COR-L47 (cell line): ENCODE results near the gene OLFML2A.
"Not testable (repeated sequence)": the region's sequence is repeated elsewhere in the genome, so short reads cannot be mapped to it uniquely, and the experiment has no call there.

ENCODE experiments used
- DNase-seq: peaks from one replicate; lab custom pipeline; 2025; lab: John Stamatoyannopoulos, UW

OLFML2A gene

GRCh38 chr9:124761196-124761595, 15.7 kb upstream of the OLFML2A start:
- no peak for DNase-seq

DNA sequence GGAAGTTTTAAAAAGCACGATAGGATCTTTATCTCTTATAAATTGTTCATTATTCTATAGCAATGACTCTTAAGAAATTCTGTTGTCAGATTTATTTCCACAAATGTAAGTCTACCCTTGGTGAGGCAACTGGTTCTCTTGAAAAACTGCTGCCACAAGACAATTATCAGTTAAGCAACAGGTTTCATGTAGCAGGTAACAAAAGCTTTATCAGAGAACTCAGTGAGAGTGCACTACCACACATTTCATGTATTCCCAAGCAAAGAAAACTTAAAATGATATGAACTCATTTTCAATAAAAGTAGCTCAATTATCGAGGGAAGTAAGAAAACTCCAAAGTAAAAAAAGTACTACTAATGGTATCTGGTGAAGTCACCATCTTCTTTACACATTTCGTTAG, 15.2 kb upstream of the OLFML2A start:
- no peak for DNase-seq

DNA sequence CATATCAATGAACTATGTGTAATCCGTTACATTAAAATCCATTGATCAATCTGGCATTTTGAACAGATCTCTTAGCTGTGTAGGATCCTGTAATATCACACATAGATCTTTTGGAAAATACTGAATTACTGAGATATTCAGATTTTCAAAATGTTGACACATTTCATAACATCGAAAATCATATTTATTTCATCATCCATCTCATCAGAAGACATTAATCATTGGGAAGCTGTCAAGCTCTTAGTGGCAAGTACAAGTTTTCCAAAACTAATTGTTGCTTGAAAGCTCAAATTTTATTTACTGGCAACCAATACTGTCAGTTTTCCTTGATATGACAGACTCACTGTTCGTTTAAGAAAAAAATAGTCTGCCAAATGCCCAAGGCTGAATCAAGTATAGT, 14.3 kb upstream of the OLFML2A start:
- no peak for DNase-seq

GRCh38 chr9:124764774-124765438, 12.0 kb upstream of the OLFML2A start:
- no peak for DNase-seq

- DNase-seq: no peak
These were observed 11.5 kb upstream of the OLFML2A start for GRCh38 chr9:124765439-124765835.

DNA sequence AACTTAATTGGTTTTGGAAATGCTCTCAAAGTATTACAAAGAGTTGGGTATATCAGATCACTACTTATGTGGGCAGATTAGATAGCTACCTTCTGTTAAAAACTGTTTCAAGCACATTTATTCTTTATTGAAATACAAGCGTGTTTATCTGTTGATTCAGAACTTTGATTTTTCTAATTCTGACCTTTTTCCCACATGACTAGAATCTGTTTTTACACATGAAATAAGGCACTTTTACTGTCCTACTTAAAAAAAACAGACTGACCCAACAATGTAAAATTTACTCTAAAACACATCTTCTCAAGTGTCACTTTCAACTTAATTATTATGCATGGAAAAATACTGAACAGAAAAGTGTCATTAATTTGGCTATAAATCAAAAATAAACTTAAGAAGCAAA, 10.6 kb upstream of the OLFML2A start:
- no peak for DNase-seq

GRCh38 chr9:124766815-124767554, 9.9 kb upstream of the OLFML2A start:
- DNase-seq: no peak

- DNase-seq: no peak
These were observed 9.1 kb upstream of the OLFML2A start for GRCh38 chr9:124767821-124768220.

- DNase-seq: no peak
These were observed 8.6 kb upstream of the OLFML2A start for GRCh38 chr9:124768334-124768733.

GRCh38 chr9:124768750-124769548, 8.0 kb upstream of the OLFML2A start:
- no peak for DNase-seq

GRCh38 chr9:124769549-124770358, 7.2 kb upstream of the OLFML2A start:
- no peak for DNase-seq

- DNase-seq: no peak
These were observed 6.4 kb upstream of the OLFML2A start for GRCh38 chr9:124770359-124771020.

DNA sequence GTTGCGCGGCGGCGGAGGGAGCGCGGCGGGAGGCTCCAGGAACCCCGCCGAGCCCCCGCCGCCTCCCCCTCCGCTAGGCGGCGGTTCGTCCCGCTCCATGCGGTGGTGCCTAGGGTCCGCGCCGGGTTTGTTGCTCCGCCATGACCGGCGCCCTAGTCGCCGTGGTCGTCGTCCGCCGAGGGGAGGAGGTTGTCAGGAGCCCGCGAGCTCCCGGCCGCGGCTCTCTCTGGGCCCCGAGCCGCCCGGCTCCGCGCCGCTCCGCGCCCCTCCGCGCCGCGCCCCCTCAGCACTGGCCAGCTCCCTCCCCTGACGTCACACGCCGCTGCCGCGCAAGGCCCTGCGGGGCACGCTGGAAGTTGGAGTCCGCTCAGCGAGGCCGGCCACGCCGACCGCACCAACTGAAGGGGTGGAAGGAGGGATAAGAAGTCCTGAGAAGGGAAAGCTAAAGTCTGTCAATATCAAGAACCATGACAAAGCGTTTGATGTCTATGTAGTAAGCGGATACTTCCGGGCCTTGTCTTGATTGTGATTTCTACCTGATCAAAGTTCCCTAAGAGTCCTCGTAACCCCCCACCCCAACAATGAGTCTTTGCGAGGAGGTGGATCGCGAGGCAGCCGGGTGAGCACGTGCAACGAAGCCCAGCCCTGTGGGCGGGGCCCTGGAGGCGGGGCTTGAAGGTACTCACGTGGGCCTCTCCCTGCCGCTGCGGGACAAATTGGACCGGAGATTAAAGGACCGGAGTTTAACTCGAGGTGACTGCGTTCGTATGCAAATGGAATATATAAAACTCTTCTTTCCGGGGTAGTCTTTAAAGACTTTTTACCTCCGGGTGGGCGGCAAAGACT, 5.7 kb upstream of the OLFML2A start, which contains the start of gene NR6A1:
Gene NR6A1 (minus strand): TSS at position 291 of the 846 bp plus-strand sequence.
- peak; percentile 96 for DNase-seq

DNA sequence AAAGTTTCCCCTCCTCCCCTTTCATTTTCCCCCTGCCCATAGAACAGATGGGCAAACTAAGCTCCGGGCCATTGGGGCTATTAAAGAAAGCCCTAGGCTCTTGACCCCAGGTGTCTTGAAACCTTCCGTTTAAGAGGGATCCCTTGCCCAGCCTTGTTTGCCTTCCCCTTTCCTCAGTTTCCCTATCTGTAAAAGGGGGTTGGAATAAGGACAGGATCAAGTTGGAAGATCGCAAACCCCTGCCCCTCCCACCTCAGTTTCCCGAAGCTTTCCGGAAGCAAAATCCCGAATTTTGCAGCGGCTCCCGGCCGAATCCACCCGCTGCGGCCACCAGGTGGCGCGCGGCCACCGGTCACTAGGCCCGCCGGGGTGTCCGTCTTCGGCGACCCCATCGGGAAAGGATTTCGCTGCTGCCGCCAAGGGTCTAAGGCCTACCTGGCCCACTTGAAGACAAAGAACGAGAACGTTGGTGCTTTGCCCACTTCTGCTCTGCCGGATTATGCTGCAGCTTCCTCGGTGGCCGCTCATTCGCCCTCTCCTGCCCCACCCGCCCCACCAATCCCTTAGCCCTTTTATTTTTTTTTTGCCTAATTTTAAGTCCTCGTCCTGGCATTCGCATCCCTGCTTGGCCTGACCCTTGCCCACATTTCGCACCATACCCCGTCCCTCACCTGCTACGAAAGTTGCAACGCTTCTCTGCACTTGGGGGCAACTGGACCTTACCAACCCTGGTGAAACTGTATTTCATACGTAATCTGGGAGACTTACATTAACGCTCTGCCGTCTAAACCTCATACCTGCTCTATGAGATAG, 4.9 kb upstream of the OLFML2A start:
- peak; percentile 56 for DNase-seq

DNA sequence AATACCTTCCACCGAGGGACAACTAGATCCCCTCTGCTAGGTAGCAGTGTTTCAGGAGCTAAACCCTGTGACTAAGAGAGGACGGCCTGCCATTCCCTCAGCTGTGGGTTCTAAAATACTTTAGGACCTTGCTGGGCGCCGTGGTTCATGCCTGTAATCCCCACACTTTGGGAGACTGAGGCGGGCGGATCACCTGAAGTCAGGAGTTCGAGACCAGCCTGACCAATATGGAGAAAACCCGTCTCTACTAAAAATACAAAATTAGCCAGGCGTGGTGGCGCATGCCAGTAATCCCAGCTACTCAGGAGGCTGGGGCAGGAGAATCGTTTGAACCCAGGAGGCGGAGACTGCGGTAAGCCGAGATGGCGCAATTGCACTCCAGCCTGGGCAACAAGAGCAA, 4.1 kb upstream of the OLFML2A start:
- DNase-seq: not testable (repeated sequence)

- DNase-seq: no peak
These were observed 3.3 kb upstream of the OLFML2A start for GRCh38 chr9:124773473-124774128.

DNA sequence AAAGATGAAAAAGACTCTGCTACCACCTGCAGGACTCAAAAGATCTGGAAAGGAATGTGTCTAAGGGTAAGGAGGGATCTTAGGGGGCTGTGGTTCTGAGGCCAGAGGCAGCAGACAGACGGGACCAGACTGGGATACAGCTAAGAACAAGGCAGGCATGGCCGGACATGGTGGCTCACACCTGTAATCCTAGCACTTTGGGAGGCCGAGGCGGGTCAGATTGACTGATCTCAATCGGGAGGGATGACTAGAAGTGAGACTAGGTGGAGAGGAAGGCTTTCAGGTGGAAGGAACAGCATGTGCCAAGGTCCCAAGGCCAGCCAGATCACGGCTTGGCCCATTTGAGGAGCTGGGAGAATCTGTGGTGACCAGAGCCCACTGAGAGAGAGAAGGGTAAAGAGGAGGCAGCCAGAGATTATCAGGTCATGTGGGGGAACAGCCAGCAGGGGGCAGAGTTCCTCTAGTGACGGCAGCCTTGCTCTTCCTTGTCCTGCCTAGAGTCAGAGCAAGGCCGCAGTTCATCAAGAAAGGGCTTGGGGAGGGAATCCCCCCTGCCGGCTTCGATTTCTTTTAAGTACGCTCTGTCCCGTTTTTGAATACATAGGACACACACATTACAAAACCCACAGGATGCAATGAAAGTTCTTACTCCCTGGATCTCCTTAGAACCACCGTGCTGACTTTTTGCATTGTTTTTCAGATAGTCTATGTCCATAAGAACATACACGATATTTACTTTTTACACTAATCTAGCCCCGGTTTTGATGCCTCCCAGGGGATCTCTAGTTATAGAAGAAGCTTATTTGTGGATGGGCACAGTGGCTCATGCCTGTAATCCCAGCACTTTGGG, 2.6 kb upstream of the OLFML2A start:
- DNase-seq: peak; percentile 43

DNA sequence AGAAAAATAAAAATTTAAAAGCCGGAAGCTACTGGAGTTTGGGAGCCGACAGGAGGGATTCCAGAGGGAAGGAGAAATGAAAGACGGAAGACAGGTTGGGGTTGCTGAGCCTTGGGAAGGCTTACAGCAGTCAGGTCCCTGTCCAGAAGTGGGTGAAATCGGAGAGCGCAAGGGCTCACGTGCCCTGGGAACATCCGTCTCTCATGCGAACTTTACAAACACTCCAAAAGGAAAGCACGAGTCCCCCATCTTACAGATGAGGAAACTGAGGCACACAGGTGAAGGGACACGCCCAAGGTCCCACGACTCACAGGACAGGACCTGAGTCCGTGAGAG, 347 bp upstream of the OLFML2A start:
- no peak for DNase-seq
